Medulla oblongata (tissue), 1 donor: ENCODE data around the gene ABCB10.
"Not testable (repeated sequence)": the region's sequence is repeated elsewhere in the genome, so short reads cannot be mapped to it uniquely, and the experiment has no call there.

Experiments used
- DNase-seq: peaks from one replicate; pipeline ENCODE4 v3.0.0-alpha.2; 2015; ENCODE audit errors: extremely low spot score

Gene ABCB10

DNA sequence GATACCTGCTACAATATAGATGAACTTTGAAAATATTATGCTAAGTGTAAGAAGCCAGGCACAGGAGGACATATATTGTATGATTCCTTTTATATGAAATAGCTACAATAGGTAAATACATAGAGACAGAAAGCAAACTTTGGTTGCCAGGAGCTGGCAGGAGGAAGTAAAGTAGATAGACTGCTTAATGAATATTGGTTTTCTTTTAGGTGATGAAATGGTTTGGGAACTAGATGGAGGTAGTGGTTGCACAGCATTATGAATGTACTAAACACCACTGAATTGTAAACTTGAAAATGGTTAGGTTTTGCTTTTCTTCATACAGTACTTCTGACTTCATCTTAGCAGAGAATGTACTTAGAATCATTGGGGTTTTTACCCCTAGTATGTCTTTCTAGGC is 21.5 kb downstream of the ABCB10 start:
- no peak for DNase-seq

DNA sequence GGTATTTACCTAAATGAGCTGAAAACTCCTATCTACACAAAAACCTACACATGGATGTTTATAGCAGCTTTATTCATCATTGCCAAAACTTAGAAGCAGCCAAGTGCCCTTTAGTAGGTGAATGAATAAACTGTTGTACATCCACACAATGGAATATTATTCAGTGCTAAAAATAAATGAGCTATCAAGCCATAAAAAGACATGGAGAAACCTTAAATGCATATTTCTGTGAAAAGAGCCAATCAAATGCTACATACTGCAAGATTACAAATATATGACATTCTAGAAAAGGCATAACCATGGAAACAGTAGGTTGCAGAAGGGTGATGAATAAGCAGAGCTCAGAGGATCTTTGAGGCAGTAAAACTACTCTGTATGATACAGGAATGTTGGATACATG is 23.3 kb downstream of the ABCB10 start:
- peak; percentile 12 for DNase-seq

DNA sequence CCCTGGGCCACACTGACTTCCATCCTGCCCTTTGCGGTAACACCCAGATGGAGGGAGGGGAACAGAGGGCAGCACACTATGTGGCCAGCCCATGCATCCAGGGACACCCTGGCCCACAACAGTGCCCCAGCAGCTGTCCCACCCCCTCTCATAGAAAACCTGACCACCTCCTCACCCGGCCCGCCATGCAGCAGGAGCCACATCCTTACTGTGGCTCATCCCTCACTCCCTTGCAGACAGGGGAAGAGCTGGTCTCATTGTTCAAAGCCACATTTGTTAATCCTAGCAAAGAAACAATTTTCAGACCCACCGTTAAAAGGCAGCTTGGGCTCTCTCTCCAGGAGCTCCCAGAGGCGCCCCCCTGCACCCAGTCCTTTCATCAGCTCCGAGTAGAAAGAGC is 27.2 kb downstream of the ABCB10 start:
- no peak for DNase-seq

DNA sequence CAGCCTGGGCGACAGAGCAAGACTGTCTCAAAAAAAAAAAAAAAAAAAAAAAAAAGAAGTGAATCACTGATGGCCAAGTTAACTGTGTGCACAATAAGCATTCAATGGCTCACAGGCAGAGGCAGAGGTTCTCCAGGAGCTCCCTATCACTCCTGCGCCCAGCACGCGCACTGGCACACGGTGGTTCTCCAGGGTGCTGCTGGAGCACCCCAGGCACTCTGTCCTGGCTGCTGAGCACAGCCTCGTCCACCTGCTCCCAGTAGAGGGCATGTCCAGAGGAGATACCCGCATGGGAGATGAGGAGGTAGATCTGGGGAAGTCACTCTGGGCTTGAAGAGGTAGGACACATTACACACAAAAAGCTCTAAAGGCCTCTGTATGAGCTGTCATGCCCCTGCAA is 28.9 kb downstream of the ABCB10 start:
- no peak for DNase-seq

DNA sequence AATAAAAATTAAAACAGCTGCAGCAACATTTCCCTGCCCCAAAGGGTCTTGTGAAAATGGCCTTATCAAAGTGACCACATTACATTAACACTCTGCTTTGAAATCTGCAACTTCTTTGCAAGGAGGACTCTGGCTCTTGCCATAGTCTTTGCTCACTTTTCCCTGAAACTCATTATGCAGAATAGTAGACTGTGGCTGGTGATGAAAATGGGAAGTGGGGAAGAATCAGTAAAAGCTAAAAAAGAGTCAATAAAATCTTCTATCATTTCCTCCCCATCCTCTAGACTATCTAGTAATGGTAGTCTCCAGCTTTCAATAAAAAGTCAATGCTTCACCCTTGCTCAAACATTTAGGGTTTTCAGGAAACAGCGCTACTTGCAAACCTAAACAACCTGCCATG is 31.8 kb downstream of the ABCB10 start:
- DNase-seq, result no peak

DNA sequence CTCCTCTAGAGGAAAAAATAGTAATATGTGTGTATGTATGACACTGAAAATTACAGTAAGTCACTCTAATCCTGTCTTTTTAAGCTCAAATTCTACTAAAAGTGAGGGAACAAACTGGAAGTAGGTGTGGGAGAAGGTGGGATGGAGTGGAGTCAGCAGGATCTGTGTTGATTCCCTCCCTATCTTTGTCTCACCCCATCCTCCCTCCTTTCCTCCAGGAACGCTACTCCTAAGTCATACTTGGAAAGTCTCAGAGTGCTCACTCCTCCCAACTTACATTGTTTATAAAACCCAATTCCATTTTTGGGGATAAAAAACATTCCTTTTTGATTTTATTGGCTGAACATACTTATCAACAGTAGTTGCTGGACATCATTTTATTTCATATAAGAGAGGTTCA is 35.5 kb downstream of the ABCB10 start:
- no peak for DNase-seq

DNA sequence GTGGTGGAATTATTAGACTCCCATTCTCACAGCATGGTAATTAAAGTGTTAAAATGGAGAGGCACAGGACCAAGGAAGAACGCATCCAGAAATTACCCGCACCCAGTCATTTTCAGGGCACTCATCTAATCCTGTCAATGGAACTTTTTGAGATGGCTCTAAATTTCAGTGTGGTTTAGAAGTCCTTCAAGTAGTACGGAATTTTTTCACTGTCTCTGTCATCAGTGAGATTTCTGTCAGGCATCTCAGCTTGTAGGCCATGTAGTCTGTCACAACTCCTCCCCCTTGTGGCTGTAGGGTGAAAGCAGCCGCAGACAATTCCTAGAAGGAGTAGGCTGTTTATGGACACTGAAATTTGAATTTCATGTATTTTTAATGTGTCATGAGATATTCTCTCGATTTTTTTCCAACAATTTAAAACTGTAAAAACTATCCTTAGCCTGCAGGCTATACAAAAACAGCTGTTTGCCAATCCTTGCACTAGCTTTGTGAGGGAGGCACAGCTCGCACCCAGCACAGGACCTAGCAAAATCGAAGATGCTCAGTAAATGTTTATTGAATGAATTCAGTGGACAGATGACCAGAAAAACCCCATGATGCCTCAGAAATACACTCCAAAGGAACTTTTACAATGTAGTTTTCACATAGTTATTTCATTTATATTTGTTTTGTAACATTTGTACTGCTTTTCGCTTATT is 43.8 kb downstream of the ABCB10 start:
- DNase-seq, result peak; percentile 92

DNA sequence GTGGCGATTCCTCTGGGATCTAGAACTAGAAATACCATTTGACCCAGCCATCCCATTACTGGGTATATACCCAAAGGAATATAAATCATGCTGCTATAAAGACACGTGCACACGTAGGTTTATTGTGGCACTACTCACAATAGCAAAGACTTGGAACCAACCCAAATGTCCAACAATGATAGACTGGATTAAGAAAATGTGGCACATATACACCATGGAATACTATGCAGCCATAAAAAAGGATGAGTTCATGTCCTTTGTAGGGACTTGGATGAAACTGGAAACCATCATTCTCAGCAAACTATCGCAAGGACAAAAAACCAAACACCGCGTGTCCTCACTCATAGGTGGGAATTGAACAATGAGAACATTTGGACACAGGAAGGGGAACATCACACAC is 46.9 kb downstream of the ABCB10 start:
- DNase-seq, result not testable (repeated sequence)

DNA sequence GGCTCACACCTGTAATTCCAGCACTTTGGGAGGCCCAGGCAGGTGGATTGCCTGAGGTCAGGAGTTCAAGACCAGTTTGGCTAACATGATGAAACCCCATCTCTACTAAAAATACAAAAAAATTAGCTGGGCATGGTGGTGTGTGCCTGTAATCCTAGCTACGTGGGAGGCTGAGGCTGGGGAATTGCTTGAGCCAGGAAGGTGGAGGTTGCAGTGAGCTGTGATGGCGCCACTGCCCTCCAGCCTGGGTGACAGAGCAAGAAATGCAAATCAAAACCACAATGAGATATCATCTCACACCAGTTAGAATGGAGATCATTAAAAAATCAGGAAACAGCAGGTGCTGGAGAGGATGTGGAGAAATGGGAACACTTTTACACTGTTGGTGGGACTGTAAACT is 47.3 kb downstream of the ABCB10 start:
- not testable (repeated sequence) for DNase-seq

DNA sequence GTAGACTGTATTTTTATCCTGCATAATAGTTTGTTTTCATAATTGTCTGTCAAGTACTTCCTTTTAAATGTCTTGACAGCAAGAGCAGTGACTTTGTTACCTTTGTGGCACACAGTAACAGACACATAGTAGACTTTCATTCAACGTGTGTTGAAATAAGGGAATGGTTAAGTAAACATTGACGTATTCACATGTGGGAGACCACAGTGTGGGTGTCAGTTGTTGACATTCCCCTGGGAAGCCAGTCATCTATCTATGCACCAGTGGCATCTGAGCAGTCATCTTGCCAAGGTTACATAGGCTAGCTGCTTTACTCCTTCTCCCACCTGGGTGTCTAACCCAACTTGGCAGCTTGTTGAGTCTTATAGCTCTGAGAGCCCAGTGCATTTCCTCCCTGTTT is 48.9 kb downstream of the ABCB10 start:
- no peak for DNase-seq

DNA sequence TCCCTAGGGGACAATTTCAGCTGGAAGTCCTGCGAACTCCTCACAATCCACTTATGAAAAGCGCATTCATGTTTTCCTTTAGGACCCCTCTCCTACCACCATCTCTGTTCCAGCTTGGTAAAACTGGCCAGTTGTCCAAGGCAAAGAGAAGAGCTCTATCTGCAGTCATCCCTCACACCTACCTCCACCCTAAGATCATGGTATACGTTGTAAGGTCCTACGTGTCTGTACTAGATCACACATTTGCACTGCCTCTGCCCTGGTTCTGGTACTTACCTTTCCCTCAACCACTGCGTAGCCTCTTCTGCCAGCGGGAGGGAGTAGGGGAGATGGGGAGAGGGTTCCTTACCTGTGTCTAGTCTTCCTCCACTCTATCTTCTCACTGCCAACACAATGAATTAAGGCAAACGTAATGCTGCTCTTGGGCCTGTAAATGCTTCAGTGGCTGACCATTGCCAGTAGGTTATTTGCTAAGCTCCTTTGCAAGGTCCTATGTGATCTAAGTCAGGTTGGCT is 49.6 kb downstream of the ABCB10 start:
- no peak for DNase-seq

DNA sequence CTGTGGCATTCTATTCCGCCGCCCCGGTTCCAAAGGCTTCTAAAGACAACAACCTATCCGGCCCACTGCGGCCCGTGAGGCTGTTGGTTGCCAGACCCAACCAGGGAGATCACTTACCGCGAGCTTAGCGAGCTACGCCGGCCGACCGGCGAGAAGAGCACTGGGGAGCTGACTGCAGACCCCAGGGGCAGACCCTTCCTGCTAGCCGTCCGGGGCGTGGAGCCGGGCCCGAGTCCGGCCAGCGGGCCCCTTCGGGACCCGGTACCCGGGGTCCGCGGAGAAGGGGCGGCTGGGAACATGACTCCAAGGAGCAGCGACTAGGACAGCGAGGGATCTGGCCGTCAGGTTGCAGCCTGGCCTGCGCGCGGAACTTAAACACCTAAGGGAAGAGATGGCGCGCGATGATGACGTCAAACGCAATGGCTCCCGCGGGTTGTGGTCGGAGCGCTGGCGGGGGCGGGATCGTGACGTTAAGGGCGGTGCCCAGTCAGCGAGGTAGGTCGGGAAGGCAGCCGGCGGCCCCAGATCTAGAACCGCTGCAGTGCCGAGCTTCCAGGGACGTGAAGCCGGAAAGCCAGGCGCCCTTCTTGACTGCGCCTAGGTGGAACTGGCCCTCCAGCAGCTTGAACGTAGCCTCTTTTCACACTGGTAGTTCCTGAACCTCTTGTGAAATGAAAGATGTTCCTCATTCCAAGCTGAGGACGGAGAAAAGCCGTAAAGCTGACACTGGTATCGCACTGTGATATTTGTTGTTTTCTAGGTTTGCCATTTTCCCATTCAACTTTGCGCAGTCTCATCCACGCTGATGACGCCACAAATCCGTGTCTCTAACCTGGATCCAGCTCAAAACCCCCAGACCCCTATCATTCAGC is 50.3 kb downstream of the ABCB10 start, which contains the start of gene NUP133:
NUP133 (minus strand) TSS at position 391 of the 872 bp plus-strand sequence; CDS start at position 299, 92 bp downstream.
- DNase-seq, result peak; percentile 96

DNA sequence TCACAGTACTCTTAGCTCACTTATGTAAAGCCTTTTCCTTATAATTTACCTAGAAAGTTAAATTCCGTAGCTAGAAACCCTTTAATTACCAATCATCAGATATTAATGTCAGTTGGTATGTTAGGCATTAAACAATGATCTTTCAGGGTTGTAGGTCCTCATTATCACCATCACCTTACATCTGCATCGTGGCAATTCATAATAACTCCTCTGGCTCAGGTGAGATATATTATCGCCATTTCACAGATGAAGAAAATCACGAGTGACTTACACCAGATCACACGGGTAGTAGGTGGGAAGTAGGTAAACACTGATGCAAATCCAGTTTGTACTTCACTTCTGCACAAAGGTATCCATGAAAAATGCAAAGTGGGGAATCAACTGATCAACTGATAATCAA is 51.0 kb downstream of the ABCB10 start:
- no peak for DNase-seq

DNA sequence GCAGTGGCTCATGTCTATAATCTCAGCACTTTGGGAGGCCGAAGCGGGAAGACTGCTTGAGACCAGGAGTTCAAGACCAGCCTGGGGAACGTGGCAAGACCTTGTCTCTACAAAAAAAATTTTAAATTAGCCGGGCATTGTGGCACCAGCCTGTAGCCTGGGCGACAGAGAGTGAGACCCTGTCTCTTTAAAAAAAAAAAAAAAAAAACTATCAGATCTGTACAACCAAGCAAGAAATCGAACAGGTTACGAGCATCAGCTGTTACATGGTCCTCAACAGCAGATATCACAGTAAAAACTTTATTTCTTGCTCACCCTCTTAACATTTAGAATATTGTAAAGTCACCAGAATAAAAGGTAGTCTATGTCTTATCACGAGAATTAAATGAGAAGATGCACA is 51.9 kb downstream of the ABCB10 start:
- no peak for DNase-seq

DNA sequence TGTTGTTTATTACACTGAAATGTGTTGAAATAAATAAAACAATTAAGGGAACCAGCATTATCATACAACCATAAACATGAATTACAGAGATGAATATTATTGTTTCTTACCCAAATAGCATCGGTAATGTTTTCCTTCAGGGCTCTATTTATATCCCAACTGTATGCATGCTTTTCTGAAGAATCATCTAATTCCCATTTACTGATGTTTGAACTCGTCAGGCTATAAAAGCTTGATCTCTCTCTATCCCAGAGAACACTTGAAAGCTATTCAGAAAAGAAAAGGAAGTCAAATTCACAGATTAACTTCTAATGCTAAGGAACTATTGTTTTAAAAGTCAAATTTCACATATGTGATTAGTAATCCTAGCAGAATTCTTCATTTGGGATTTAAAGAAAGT is 62.7 kb downstream of the ABCB10 start:
- DNase-seq, result no peak

DNA sequence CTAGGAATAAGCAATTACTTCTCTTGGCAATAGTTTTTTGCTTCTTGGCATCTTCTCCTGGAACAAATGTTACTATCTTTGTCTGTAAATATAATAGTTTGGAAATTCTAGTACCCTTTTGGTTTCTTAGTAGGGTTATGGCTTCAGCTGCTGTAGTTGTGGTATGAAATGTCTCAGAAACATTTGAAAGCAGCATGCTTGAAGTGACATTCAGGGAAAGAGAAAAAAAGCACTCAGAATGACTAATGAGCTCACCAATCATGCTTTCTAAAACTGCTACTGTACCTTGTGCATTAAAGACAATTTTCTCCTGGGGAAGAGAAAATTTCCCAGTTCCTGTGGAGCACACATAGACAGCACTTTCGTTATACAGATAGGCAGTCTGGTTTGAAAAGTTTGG is 71.3 kb downstream of the ABCB10 start:
- DNase-seq, result no peak

DNA sequence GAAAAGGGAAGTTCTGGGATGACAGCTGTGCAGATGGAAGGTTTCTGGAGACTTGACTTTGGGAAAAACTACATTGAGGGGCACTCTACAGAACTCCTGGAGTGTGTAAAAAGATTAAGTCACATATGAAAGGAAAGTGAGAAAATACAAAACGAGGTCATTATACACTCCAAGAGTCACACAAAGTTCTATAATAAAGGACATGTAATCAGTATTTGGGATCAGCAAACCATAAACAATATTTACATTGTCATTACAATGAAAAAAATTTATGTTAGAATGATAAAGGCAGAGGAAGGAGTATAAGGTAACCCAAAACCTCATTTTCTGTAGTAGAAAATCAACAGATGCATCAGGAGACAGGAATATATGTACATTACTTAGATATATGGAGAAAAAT is 73.2 kb downstream of the ABCB10 start:
- no peak for DNase-seq

DNA sequence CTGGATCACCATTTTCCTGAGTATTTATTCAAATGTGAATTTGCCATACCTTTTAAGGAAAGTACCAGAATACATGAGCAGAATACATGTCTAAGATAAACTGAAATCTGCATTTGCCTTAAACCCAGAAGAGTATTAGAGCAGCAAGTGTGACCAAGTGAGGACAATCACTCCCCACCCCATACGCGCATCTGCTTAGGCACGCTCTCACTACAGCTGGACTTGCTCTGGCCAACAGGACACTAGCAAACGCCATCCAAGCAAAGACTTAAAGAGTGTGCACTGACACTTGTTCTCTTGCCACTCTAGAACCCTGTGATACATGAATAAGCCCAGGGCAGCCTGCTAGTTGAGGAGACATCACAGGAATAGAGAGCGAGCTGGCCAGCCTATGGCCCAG is 76.0 kb downstream of the ABCB10 start:
- no peak for DNase-seq

DNA sequence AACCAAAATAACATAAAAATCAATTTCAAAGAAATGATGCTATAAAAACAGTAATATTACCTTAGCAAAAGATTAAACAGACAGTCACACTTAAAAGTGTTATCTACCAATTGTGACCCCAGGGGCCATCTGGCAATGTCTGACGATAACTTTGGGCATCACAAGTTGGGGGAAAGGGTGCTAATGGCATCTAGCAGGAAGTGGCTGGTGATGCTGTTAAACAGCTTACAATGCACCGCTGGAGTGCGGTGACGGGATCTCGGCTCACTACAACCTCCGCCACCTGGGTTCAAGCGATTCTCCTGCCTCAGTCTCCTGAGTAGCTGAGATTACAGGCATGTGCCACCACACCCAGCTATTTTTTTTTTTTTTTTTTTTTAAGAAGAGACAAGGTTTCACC is 78.0 kb downstream of the ABCB10 start:
- DNase-seq, result no peak

DNA sequence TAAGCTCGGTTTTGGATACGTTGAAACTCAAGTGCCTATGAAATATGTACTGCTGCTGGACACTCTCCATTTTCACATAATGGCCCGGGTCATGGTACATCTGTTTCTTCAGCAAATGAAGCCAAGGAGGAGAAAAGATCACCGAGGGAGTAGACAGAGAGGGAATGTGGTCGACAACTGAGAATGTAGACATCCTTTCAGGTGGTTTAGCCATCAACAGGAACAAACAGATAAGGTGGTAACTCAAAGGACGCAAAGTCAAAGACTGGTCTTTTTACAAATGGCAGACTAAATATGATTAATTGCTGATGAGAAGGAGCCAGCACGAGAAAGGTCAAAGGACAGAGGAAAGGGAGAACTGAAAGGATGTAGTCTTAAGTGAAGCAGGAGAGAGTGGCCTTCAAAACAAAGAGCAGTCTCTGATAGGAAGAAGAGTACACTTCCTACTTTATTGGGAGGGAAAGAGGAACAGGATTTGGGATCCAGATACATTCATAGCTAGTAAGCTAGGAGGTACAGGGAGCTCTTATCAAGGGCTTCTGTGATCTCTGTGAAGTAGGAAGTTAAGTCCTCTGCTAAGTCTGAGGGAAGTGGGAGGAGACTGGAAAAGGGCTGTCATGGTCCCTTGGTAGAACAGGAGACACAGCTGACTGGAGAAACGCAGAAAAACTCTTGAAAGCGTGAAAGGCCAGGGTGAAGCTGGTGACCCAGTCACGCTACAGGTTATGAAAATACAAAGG is 78.7 kb downstream of the ABCB10 start:
- DNase-seq, result no peak

DNA sequence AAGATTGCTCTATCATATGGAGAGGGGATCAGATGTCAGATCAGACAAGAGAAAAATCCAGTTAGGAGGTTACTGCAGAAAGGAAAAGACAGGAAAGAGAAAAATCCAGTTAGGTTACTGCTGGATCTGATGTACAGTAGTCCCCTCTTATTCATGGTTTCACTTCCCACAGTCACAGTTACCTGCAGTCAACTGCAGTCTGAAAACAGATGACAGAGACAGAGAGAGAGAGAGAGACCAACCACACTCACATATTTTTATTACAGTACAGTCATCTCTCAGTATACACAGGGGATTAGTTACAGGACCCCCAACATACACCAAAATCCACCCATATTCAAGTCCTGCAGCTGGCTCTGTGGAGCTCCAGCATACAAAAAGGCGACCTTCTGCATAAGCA is 79.7 kb downstream of the ABCB10 start:
- no peak for DNase-seq

DNA sequence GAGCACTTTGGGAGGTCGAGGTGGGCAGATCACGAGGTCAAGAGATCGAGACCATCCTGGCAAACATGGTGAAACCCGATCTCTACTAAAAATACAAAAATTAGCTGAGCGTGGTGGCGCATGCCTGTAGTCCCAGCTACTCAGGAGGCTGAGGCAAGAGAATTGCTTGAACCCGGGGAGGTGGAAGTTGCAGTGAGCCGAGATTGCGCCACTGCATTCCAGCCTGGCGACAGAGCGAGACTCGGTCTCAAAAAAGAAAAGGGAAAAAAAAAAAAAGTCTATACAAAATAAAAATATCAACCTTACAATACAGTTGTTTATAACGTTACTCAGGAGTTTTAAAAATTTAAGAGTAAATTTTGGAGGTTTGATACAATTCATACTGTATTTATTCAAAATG is 82.6 kb downstream of the ABCB10 start:
- DNase-seq, result not testable (repeated sequence)
